Renal pelvis (tissue), 4 donors: Measurements from ENCODE around the gene BTBD3. TPM values are rescaled to one million over a fixed set of nuclear protein-coding genes. Genes with fewer than 3 reads are reported as not detected.

Source experiments
- DNase-seq: peaks from one replicate; pipeline ENCODE4 v3.0.0-alpha.2; 2013
- polyA plus RNA-seq, 3 donors: library from polyadenylated mRNA; unstranded; fragments of 120-200 nt; gene quantifications; one replicate each; pipeline ENCODE4 v1.2.1, GENCODE V29; 2013; ENCODE audit not compliant: insufficient read length in 3 of 3

The BTBD3 gene
- polyA plus RNA-seq, 3 donors: 62.6 to 80.7 (median 73.5) TPM

- DNase-seq: peak; percentile 16
Observed at GRCh38 chr20:11906626-11907480, 10.8 kb upstream of the BTBD3 start.

- DNase-seq: no peak
Observed at GRCh38 chr20:11907621-11908020, 10.1 kb upstream of the BTBD3 start.

GRCh38 chr20:11912013-11912658, 5.6 kb upstream of the BTBD3 start:
- DNase-seq: no peak

- no peak for DNase-seq
Observed at GRCh38 chr20:11912659-11913415, 4.9 kb upstream of the BTBD3 start.

GRCh38 chr20:11918391-11918845, 725 bp downstream of the BTBD3 start:
- peak; percentile 30 for DNase-seq

- peak; percentile 34 for DNase-seq
Observed at GRCh38 chr20:11918981-11919380, 1.3 kb downstream of the BTBD3 start.

GRCh38 chr20:11919581-11919980, 1.9 kb downstream of the BTBD3 start:
- no peak for DNase-seq

- DNase-seq: no peak
Observed at GRCh38 chr20:11920083-11920482, 2.4 kb downstream of the BTBD3 start.

- DNase-seq: no peak
Observed at GRCh38 chr20:11921321-11921720, 3.6 kb downstream of the BTBD3 start.

- DNase-seq: no peak
Observed at GRCh38 chr20:11922561-11922960, 4.9 kb downstream of the BTBD3 start.

- no peak for DNase-seq
Observed at GRCh38 chr20:11924923-11925322, 7.2 kb downstream of the BTBD3 start.

- no peak for DNase-seq
Observed at GRCh38 chr20:11926292-11926998, 8.8 kb downstream of the BTBD3 start.

- DNase-seq: no peak
Observed at GRCh38 chr20:11929947-11930346, 12.3 kb downstream of the BTBD3 start.

GRCh38 chr20:11935212-11936154, 17.8 kb downstream of the BTBD3 start:
- no peak for DNase-seq

- DNase-seq: no peak
Observed at GRCh38 chr20:11936157-11936556, 18.5 kb downstream of the BTBD3 start.

GRCh38 chr20:11937230-11937629, 19.5 kb downstream of the BTBD3 start:
- no peak for DNase-seq

GRCh38 chr20:11941593-11942246, 24.0 kb downstream of the BTBD3 start:
- DNase-seq: no peak

- DNase-seq: no peak
Observed at GRCh38 chr20:11943778-11944177, 26.1 kb downstream of the BTBD3 start.

- no peak for DNase-seq
Observed at GRCh38 chr20:11948806-11949205, 31.1 kb downstream of the BTBD3 start.

GRCh38 chr20:11949711-11950110, 32.0 kb downstream of the BTBD3 start:
- DNase-seq: no peak
